Thyroid gland (tissue), 4 donors: Measurements from ENCODE around the gene OR1E2. TPM values are rescaled to one million over a fixed set of nuclear protein-coding genes. Genes with fewer than 3 reads are reported as not detected.
"Not testable (repeated sequence)": the region's sequence is repeated elsewhere in the genome, so short reads cannot be mapped to it uniquely, and the experiment has no call there.

Experiments
- DNase-seq, 2 donors: peaks; one replicate each; pipeline ENCODE4 v3.0.0-alpha.2; 2019
- H3K27ac ChIP-seq, 3 donors: fragments of 200-600 bp; sonication (generic); 1 replicate in 2 of 3; 2 replicates in 1 of 3; pipeline ENCODE4 v1.5.1; 2016 to 2019; ENCODE audit warnings: mild to moderate bottlenecking in 1 of 3, moderate library complexity in 1 of 3
- H3K27me3 ChIP-seq: fragments of 200-600 bp; sonication (generic); one replicate; pipeline ENCODE4 v1.5.1; 2019
- H3K36me3 ChIP-seq, 2 donors: fragments of 200-600 bp; sonication (generic); one replicate each; pipeline ENCODE4 v1.5.1; 2016 to 2019
- H3K4me1 ChIP-seq, 2 donors: fragments of 200-600 bp; sonication (generic); one replicate each; pipeline ENCODE4 v1.5.1; 2017 to 2019
- H3K4me3 ChIP-seq, 3 donors: fragments of 200-600 bp; sonication (generic); replicated peaks in 1 of 3; 1 replicate in 2 of 3; 2 replicates in 1 of 3; pipeline ENCODE4 v1.5.1; 2016; ENCODE audit warnings: mild to moderate bottlenecking in 1 of 3
- H3K9me3 ChIP-seq: fragments of 200-600 bp; sonication (generic); one replicate; pipeline ENCODE4 v1.5.1; 2017
- POLR2A ChIP-seq, 2 donors: fragments of 450-650 bp; IDR thresholded peaks; one replicate each; pipeline ENCODE4 v1.6.1; 2017; ENCODE audit warnings: antibody characterized with exemption in 2 of 2, mild to moderate bottlenecking in 2 of 2, moderate library complexity in 1 of 2
- WGBS, 2 donors: methylation state at CpG; one replicate each; pipeline ENCODE4 v1.1.5; 2017; 5-methylcytosine and 5-hydroxymethylcytosine counted together
- intact Hi-C: fragments of 100-400 bp; cut with DNase I; formaldehyde crosslinking; loops from one replicate; pipeline ENCODE4 v1.15.1; 2023
- total RNA-seq, 4 donors: library from RNA; depleted of rRNA; stranded (reverse); fragments of >200 nt; gene quantifications; one replicate each; pipeline ENCODE4 v1.2.3, GENCODE V29; 2016
- TF ChIP-seq, protein P1 (sequence below), 6 experiments: fragments of 200-600 bp in 3 of 6; fragments of 450-650 bp in 3 of 6; sonication (generic) in 3 of 6; IDR thresholded peaks; one replicate each; pipeline ENCODE4 v1.5.1; 2016 to 2019; ENCODE audit warnings: antibody characterized with exemption in 6 of 6, mild to moderate bottlenecking in 2 of 6, inconsistent platforms in 1 of 6, moderate library complexity in 1 of 6

The OR1E2 gene
- total RNA-seq, 4 donors from 2014 or later = not detected

DNA sequence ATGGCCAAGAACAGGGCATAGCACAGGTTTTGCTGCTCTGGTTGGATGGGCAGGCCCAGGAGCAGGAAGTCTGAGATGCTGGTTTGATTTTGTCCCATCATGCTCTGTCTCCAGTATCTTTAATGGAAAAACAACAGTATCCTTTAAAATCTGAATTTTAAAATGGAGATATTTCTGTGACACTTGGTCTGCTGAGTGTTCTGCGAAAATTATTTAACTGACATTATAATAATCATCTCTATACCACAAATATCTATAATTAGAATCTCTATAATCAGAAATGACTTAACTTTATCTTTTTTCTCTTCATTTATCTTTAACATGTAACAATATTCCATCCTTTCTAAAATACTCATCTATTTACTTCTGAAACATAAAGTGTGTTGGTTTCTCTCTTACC, 35.3 kb downstream of the OR1E2 start, which contains the start of gene OR1E1:
Gene OR1E1 (minus strand): TSS at position 101 of the 400 bp plus-strand sequence. CDS start 0 bp downstream, at position 101.
- no peaks in the 10 kb centered on the region for H3K4me1 ChIP-seq
- no peak for DNase-seq

DNA sequence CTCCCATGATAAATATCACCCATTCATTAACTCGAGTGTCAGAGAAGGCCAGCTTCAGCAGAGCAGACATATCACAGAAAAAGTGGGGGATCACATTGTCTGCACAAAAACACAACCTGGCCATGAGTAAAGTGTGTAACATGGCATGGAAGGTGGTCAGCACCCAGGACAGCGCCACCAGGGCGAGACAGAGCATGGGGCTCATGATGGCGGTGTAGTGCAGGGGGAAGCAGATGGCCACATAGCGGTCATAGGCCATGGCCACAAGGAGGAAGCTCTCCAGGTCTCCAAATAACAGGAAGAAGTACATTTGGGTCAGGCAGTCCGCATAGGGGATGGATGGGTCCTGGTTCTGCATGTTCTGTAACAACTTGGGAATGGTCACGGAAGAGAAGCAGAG, 35.8 kb downstream of the OR1E2 start:
- DNase-seq, H3K4me3 ChIP-seq, H3K27me3 ChIP-seq, H3K36me3 ChIP-seq, H3K9me3 ChIP-seq, H3K4me1 ChIP-seq, H3K27ac ChIP-seq, intact Hi-C loops: not testable (repeated sequence)
- WGBS, 2 donors = 48 to 53% methylated on average over 7 of the region's 7 CpGs

More for the DNA sequence above, 35.3 kb downstream of the OR1E2 start, which contains the start of gene OR1E1:
- Histone ChIP-seq H3K27ac (no peak within 1 kb of the TSS), H3K36me3 (no peaks in the 10 kb centered on the region), H3K27me3 (no peaks in the 10 kb centered on the region), H3K9me3 (no peaks in the 10 kb centered on the region), H3K4me3 (no peak within 1 kb of the TSS)
- TF ChIP-seq POLR2A (IDR thresholded peaks at IDR 0.05) = no peak
- TF ChIP-seq, protein P1, sequence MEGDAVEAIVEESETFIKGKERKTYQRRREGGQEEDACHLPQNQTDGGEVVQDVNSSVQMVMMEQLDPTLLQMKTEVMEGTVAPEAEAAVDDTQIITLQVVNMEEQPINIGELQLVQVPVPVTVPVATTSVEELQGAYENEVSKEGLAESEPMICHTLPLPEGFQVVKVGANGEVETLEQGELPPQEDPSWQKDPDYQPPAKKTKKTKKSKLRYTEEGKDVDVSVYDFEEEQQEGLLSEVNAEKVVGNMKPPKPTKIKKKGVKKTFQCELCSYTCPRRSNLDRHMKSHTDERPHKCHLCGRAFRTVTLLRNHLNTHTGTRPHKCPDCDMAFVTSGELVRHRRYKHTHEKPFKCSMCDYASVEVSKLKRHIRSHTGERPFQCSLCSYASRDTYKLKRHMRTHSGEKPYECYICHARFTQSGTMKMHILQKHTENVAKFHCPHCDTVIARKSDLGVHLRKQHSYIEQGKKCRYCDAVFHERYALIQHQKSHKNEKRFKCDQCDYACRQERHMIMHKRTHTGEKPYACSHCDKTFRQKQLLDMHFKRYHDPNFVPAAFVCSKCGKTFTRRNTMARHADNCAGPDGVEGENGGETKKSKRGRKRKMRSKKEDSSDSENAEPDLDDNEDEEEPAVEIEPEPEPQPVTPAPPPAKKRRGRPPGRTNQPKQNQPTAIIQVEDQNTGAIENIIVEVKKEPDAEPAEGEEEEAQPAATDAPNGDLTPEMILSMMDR (IDR thresholded peaks at IDR 0.05) = no peak
- 79 to 83% methylated on average over 1 of the region's 1 CpG for WGBS, 2 donors
- intact Hi-C loops = no loop called here

DNA sequence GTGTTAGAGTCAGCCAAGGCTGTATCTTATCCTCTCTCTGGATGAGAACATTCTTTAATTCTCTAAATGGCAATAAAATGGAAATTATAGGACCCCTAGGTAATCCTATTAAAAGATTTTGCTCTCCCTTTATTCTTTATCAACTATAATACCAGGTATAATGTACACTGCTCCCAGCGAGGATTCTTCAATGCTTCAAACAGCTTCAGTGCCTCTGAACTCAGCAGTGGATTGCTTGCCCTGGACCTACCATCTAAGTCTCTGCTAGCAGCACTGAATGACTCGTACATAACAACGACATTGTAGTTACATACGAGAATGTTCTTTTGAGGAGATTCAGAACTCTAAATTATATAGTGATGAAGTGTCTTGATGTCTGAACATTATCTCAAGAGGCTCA, 43.9 kb downstream of the OR1E2 start:
- no peaks in the 10 kb centered on the region for H3K9me3 ChIP-seq
- no peak overlapping the region for H3K27ac ChIP-seq
- WGBS, 2 donors = 75 to 78% methylated on average over 4 of the region's 4 CpGs
- intact Hi-C loops = no loop called here
- no peak for DNase-seq
- H3K4me3 ChIP-seq = no peak overlapping the region
- H3K4me1 ChIP-seq = no peaks in the 10 kb centered on the region
- H3K36me3 ChIP-seq = no peaks in the 10 kb centered on the region
- TF ChIP-seq, protein P1 (IDR thresholded peaks at IDR 0.05) = no peak
- TF ChIP-seq POLR2A (IDR thresholded peaks at IDR 0.05) = no peak
- no peaks in the 10 kb centered on the region for H3K27me3 ChIP-seq

DNA sequence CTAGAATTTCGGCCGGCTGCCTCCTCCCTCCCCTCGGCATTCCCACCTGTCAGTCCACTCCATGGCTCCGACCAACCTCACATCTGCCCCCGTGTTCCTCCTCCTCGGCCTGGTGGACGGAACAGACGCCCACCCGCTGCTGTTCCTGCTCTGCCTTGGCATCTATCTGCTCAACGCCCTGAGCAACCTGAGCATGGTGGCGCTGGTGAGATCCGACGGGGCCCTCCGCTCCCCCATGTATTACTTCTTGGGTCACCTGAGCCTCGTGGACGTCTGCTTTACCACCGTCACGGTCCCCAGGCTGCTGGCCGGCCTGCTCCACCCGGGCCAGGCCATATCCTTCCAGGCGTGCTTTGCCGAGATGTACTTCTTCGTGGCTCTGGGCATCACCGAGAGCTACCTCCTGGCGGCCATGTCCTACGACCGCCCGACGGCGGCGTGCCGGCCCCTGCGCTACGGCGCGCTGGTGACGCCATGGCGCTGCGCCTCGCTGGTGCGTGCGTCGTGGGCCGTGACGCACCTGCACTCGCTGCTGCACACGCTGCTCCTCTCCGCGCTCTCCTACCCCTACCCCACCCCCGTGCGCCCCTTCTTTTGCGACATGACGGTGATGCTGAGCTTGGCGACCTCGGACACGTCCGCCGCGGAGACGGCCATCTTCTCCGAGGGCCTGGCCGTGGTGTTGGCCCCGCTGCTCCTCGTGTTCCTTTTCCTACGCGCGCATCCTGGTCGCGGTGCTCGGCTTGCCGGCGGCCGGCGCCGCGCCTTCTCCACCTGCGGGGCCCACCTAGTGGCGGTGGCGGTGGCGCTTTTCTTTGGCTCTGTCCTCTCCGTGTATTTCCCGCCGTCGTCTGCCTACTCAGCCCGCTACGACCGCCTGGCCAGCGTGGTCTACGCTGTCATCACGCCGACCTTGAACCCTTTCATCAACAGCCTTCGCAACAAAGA, 47.5 kb downstream of the OR1E2 start, which contains the start of gene OR3A2:
Gene OR3A2 (minus strand): TSS at position 440 of the 948 bp plus-strand sequence.
- Histone ChIP-seq H3K4me1 (no peaks in the 10 kb centered on the region), H3K9me3 (no peaks in the 10 kb centered on the region), H3K36me3 (no peaks in the 10 kb centered on the region), H3K4me3 (no peak within 1 kb of the TSS), H3K27me3 (no peaks in the 10 kb centered on the region), H3K27ac (no peak within 1 kb of the TSS)
- intact Hi-C loops = no loop called here
- WGBS, 2 donors = 28 to 37% methylated on average over 65 to 76 of the region's 92 CpGs
- TF ChIP-seq POLR2A (IDR thresholded peaks at IDR 0.05) = no peak
- TF ChIP-seq, protein P1 (IDR thresholded peaks at IDR 0.05) = no peak
- no peak for DNase-seq

Other genes starting within 250 kb of the OR1E2 start
- gene OR1A2, start 236.3 kb downstream of the OR1E2 start, total RNA-seq = not detected
- gene OR1A1, start 226.2 kb downstream of the OR1E2 start, total RNA-seq = not detected
- gene OR3A1, start 135.5 kb downstream of the OR1E2 start, total RNA-seq = not detected
- gene OR3A2, start 47.5 kb downstream of the OR1E2 start, total RNA-seq = not detected
- gene OR1E1, start 35.4 kb downstream of the OR1E2 start, total RNA-seq = not detected
- not detected for gene OR3A3, start 22.5 kb downstream of the OR1E2 start, total RNA-seq
- gene SPATA22, start 38.0 kb upstream of the OR1E2 start, total RNA-seq = under 1 TPM in 2 of 4 donors, not detected in 2; 0.40 to 0.67 TPM
- 1 to 10 TPM in 1 of 4 donors, under 1 TPM in 3; 0.50 to 2.1 (median 0.78) TPM for gene ASPA, start 42.2 kb upstream of the OR1E2 start, total RNA-seq
- 1 to 10 TPM in 3 of 4 donors, under 1 TPM in 1; 0.11 to 1.2 (median 1.0) TPM for gene TRPV3, start 124.0 kb upstream of the OR1E2 start, total RNA-seq
- 1 to 10 TPM; 2.9 to 5.3 (median 4.0) TPM for gene TRPV1, start 175.6 kb upstream of the OR1E2 start, total RNA-seq
- 10 to 100 TPM; 16.1 to 18.4 (median 17.6) TPM for gene SHPK, start 202.4 kb upstream of the OR1E2 start, total RNA-seq
- gene CTNS, start 202.9 kb upstream of the OR1E2 start, total RNA-seq = 10 to 100 TPM; 21.4 to 36.6 (median 28.6) TPM
- gene TAX1BP3, start 234.7 kb upstream of the OR1E2 start, total RNA-seq = 100 to 1,000 TPM in 2 of 4 donors, 10 to 100 TPM in 2; 62.9 to 151 (median 120) TPM
- 10 to 100 TPM in 2 of 4 donors, 1 to 10 TPM in 2; 4.1 to 17.3 (median 11.5) TPM for gene EMC6, start 235.0 kb upstream of the OR1E2 start, total RNA-seq